Measurements from ENCODE around the gene MON1B. TPM values are rescaled to one million over a fixed set of nuclear protein-coding genes. Genes with fewer than 3 reads are reported as not detected.

MON1B gene
- 27.5 to 44.4 TPM (median 35.4 TPM) in 5 replicates for total RNA-seq (2022; extraction: Qiagen RNA extraction; ENCODE audit: low read depth)

DNA sequence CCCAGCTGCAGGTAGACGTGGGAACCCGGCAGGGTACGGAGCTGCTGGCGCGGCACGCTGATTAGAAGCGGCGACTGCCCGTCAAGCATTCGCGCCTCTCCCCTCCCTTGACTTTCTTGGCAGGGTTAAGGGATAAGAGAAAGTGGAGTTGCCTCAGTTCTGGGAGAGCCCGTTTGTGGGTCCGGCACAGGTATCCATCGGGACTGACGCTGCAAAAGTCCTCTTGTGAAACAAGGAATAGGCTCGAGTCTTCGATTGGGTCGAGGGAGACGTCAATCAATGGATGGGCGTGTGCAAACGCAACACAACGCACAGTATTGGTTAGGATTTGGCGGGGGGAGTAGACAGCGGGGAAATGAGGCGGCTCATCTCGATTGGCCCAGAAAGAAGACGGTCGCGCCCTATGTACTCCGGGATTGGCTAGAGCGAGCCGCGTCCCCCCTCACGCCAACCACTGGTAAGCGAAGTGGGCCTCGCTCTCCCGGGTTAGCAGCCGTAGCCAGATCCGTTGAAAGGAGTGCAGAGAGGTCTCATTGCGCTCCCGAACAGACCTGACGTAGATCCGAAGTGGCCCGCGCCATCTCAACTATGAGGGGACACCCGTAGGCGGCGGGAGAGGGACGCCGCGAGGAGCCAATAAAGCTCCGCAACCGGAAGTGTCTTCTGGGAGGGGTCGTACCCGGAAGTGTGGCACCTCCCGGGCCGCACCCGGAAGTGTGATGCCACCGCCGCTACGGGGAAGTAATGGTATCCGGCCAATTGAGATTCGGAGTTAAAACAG lies at the start of gene MON1B:
TSS of gene MON1B (plus strand) at position 713 of the 781 bp plus-strand sequence. CDS start 296 bp downstream, outside the sequence.

DNA sequence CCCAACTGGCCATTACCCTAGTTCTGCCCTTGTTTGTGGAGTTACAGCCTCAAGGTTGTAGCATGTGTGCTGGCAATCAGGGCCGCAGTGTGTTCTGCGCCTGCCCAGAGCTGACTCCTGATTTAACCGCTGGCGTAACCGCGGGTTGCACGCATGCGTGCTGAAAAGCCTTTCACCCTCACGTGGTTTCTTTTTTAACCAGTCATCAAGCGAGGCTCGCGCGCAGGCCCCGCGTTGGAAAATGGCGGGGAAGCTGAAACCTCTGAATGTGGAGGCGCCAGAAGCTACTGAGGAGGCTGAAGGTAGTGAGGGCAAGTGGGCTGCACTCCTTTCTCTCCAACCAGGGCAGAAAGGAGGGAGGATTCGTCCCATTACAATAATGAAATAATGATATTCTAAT lies 8.2 kb downstream of the MON1B start, which contains the start of gene SYCE1L:
TSS of gene SYCE1L (plus strand) at position 198 of the 400 bp plus-strand sequence. CDS start at position 242, 44 bp downstream.

Other genes with a start within 250 kb of the MON1B start
- gene SYCE1L, start 8.2 kb downstream of the MON1B start, total RNA-seq (2022; extraction: Qiagen RNA extraction; ENCODE audit: low read depth): 4.8 to 8.9 TPM (median 7.2 TPM) in 5 replicates
- 0.05 to 0.09 TPM (median 0.08 TPM) in 3 of 5 replicates, not detected in the others for gene ADAMTS18, start 243.8 kb downstream of the MON1B start, total RNA-seq (2022; extraction: Qiagen RNA extraction; ENCODE audit: low read depth)

Measured in A549 treated with GW870086 at 1 μM for 4 hours (cell line).